GM19328 (cell line): ENCODE data around the gene PCDHGA5.
"Not testable (repeated sequence)": the region's sequence is repeated elsewhere in the genome, so short reads cannot be mapped to it uniquely, and the experiment has no call there.

Source experiments
- ATAC-seq: cut with Tn5 transposase; IDR thresholded peaks from one replicate; pipeline ENCODE4 v1.9.1; 2021; ENCODE audit warnings: mild to moderate bottlenecking, moderate library complexity; ENCODE audit not compliant: unreplicated experiment

Gene PCDHGA5

DNA sequence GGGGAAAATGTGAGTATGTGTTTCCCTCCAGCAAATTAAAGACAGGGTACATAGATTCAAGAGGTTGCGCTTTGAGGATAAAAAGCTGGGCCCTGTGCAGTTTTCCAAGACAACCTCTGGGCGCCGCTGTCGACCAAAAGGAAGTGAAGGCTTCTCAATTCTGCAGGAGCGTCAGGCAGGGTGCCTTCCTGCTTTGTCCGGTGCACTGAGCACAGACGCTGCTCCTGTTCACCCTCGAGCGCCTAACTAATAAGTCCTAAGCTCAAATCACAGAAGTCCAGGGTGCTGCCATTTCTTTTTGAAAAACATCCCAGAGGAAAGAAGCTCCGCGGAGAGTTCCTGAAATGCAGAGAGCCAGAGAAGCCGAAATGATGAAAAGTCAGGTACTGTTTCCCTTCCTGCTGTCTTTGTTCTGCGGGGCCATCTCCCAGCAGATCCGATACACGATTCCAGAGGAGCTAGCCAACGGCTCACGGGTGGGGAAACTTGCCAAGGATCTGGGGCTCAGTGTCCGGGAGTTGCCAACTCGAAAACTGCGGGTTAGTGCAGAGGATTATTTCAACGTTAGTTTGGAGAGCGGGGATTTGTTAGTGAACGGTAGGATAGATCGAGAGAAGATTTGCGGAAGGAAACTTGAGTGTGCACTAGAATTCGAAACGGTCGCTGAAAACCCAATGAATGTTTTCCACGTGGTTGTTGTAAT lies 13.9 kb upstream of the PCDHGA5 start, which contains the start of gene PCDHGB1:
Gene PCDHGB1 (plus strand): TSS at position 183 of the 703 bp plus-strand sequence. CDS start 162 bp downstream, at position 345.
- no peak for ATAC-seq

DNA sequence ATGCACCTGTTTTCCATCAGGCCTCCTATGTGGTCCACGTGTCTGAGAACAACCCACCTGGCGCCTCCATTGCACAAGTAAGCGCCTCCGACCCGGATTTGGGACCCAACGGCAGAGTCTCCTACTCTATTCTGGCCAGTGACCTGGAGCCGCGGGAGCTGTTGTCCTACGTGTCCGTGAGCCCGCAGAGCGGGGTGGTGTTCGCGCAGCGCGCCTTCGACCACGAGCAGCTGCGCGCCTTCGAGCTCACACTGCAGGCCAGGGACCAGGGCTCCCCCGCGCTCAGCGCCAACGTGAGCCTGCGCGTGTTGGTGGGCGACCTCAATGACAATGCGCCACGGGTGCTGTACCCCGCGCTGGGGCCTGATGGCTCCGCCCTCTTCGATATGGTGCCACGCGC lies 12.4 kb upstream of the PCDHGA5 start:
- ATAC-seq, result no peak

DNA sequence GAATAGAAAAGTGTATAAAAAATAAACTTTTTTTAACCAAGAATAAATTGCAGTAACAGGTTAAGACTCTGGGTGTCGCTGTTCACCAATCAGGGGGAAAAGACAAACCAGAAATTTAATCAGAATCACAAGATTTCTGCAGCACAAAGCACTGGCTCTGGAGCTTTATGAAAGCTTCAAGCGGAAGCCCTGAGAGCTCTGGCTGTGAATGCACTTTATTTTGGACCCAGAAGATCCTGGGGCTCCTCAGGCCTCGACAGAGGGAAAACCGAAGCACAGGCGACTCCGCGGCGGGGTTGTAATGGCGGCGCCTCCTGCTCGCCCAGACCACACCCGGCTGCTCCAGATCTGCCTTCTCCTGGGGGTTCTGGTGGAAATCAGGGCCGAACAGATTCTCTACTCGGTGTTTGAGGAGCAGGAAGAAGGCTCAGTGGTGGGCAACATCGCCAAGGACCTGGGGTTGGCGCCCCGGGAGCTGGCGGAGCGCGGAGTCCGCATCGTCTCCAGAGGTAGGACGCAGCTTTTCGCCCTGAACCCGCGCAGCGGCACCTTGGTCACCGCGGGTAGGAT lies 9.0 kb upstream of the PCDHGA5 start, which contains the start of gene PCDHGA4:
Gene PCDHGA4 (plus strand): TSS at position 122 of the 570 bp plus-strand sequence. CDS start 87 bp downstream, at position 209.
- no peak for ATAC-seq

DNA sequence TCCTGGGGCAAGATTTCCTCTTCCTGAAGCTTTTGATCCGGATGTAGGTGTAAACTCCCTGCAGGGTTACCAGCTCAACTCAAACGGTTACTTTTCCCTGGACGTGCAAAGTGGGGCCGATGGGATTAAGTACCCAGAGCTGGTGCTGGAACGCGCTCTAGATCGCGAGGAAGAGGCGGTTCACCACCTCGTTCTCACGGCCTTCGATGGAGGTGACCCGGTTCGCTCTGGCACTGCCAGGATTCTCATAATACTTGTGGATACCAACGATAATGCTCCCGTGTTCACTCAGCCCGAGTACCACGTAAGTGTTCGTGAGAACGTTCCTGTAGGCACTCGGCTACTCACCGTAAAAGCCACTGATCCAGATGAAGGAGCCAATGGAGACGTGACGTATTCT lies 8.3 kb upstream of the PCDHGA5 start:
- no peak for ATAC-seq

DNA sequence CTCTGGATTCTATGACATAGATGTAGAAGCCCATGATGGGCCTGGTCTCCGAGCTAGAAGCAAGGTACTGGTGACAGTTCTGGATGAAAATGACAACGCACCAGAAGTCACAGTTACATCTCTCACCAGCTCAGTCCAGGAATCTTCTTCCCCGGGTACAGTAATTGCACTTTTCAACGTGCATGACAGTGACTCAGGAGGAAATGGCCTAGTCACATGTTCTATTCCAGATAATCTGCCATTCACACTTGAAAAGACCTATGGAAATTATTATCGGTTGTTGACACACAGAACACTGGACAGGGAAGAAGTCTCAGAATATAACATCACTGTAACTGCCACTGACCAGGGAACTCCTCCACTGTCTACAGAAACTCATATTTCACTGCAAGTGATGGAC lies 7.8 kb upstream of the PCDHGA5 start:
- no peak for ATAC-seq

DNA sequence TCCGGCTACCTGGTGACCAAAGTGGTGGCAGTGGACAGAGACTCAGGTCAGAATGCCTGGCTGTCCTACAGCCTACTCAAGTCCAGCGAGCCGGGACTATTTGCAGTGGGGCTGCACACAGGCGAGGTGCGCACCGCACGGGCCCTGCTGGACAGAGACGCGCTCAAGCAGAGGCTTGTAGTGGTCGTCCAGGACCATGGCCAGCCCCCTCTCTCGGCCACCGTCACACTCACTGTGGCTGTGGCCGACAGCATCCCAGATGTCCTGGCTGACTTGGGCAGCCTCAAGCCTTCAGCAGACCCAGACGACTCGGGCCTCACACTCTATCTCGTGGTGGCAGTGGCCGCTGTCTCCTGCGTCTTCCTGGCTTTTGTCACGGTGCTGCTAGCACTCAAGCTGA lies 7.0 kb upstream of the PCDHGA5 start:
- no peak for ATAC-seq

DNA sequence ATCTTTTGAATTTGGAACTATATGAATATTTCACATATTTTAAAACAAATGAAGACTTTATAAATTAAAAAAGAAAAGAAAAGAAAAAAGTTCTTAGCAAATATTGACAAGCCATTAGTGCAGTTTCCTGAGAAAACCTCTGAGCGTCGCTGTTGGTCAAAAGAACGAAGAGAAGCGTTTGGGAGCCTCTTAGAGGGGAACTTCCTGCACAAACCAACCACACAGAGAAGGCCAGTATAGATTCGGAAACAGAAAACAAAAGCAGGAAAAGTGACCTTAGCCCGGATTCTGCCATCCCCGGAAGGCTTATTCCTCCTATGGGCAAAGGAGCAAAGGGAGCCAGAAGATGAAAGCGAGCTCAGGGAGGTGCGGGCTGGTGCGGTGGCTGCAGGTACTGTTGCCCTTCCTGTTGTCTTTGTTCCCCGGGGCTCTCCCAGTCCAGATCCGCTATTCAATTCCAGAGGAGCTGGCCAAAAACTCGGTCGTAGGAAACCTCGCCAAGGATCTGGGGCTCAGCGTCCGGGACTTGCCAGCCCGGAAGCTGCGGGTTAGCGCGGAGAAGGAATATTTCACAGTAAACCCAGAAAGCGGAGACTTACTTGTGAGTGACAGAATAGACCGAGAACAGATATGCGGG lies 4.1 kb upstream of the PCDHGA5 start, which contains the start of gene PCDHGB2:
Gene PCDHGB2 (plus strand): TSS at position 205 of the 637 bp plus-strand sequence. CDS start 142 bp downstream, at position 347.
- no peak for ATAC-seq

DNA sequence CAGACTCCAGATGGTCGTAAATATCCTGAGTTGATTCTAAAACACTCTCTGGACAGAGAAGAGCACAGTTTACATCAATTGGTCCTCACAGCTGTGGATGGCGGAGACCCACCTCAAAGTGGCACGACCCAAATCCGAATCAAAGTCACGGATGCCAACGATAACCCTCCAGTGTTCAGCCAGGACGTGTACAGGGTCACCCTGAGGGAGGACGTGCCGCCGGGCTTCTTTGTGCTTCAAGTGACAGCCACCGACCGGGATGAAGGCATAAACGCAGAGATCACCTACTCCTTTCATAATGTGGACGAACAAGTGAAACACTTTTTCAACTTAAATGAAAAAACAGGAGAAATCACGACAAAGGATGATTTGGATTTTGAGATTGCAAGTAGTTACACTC lies 3.3 kb upstream of the PCDHGA5 start:
- no peak for ATAC-seq

DNA sequence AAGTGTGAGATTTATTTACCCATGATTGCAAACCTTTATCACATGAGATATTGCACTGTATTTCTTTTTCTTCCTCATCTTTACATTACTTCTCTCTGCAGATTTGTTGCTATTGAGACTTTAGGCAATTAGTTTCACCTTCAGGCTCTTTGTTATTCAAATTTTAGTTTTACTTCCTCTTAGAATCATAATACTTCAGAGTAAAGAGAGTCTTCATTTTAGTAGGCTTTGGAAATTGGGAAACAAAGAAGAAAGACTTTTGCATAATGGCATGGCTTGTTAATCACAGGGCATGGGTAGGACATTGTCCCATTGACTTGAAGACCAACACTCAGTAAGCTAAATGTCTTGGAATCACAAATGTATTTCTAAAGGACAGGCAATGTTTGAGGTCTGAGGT lies 1.2 kb upstream of the PCDHGA5 start:
- ATAC-seq, result no peak

DNA sequence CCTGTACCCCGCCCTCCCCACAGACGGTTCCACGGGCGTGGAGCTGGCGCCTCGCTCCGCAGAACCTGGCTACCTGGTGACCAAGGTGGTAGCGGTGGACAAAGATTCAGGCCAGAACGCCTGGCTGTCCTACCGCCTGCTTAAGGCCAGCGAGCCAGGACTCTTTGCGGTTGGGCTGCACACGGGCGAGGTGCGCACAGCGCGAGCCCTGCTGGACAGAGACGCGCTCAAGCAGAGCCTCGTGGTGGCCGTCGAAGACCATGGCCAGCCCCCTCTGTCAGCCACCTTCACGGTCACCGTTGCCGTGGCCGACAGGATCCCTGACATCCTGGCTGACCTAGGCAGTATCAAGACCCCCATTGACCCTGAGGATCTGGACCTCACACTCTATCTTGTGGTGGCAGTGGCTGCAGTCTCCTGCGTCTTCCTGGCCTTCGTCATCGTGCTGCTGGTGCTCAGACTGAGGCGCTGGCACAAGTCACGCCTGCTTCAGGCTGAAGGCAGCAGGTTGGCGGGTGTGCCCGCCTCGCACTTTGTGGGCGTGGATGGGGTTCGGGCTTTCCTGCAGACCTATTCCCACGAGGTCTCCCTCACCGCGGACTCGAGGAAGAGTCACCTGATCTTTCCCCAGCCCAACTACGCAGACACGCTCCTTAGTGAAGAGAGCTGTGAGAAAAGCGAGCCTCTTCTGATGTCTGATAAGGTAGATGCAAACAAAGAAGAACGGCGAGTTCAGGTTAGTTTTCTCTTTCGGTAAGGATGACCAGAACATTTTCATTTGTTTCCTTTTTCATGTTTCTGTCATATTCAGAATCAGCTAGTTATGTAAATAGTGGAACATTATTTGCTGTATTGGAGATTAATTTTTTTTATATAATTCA lies 2.3 kb downstream of the PCDHGA5 start:
- no peak for ATAC-seq

DNA sequence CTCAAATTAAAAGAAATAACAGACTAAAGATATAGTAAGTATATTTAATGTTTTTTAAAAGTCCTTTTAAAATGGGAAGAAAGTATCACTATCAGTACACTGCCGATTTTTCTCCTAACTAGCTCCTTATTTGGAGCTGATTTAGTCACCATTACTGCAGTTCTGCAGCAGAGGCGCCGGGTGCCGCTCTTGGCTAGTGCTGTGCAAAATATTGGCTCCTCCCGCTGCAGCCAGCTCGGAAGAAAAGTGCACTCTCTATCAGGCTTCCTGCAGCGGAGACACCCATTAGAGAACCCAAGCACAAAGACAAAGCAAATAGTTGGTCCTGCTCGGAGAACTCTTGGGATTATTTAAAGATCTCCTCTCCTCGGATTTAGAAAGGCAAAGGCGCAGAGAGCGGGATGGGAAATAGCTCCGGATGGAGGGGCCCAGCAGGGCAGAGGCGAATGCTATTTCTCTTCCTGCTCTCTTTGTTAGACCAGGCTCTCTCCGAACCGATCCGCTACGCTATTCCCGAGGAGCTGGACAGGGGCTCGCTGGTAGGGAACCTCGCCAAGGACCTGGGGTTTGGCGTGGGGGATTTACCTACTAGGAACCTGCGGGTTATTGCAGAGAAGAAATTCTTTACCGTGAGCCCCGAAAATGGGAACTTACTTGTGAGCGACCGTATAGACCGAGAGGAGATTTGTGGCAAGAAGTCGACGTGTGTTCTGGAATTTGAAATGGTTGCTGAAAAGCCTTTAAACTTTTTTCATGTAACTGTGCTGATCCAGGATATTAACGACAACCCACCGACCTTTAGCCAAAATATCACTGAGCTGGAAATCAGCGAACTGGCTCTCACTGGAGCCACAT lies 6.3 kb downstream of the PCDHGA5 start, which contains the start of gene PCDHGB3:
Gene PCDHGB3 (plus strand): TSS at position 249 of the 855 bp plus-strand sequence. CDS start 153 bp downstream, at position 402.
- peak; percentile 65 for ATAC-seq

DNA sequence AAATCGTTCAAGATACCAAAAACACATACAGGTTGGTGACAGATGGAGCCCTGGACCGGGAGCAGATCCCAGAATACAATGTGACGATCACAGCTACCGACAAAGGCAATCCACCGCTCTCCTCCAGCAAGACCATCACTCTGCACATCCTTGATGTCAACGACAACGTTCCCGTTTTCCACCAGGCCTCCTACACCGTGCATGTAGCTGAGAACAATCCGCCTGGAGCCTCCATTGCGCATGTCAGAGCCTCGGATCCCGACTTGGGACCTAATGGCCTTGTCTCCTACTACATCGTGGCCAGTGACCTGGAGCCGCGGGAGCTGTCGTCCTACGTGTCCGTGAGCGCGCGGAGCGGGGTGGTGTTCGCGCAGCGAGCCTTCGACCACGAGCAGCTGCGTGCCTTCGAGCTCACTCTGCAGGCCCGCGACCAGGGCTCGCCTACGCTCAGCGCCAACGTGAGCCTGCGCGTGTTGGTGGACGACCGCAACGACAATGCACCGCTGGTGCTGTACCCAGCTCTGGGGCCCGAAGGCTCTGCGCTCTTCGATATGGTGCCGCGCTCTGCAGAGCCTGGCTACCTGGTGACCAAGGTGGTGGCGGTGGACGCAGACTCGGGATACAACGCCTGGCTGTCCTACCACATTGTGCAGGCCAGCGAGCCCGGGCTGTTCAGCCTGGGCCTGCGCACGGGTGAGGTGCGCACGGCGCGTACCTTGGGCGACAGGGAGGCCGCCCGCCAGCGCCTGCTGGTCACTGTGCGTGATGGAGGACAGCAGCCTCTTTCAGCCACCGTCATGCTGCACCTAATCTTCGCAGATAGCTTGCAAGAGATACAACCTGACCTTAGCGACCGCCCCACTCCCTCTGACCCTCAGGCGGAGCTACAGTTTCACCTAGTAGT lies 7.9 kb downstream of the PCDHGA5 start:
- ATAC-seq, result no peak

DNA sequence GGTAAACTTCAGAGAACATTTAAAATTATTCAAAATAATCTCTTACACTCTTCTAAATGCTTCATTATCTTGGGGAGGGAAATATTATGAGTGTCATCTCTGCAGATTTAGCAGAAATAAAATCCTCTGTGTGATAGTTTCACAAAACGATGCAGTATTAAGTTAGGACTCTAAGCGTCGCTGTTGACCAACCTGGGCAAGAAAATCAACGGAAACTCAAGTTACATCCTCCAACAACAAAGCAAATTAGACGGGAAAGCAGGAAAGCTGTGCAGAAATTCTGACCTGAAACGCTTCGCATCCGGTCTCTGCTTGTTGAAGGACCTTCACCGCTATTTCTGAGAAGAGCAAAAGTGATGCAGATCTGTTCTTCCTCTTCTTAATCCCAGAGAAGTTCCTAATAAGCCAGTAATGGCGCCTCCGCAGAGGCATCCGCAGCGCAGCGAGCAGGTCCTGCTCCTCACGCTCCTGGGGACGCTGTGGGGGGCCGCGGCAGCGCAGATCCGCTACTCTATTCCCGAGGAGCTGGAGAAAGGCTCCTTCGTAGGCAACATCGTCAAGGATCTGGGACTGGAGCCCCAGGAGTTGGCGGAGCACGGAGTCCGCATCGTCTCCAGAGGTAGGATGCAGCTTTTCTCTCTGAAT lies 9.8 kb downstream of the PCDHGA5 start, which contains the start of gene PCDHGA6:
Gene PCDHGA6 (plus strand): TSS at position 219 of the 645 bp plus-strand sequence. CDS start 193 bp downstream, at position 412.
- no peak for ATAC-seq

DNA sequence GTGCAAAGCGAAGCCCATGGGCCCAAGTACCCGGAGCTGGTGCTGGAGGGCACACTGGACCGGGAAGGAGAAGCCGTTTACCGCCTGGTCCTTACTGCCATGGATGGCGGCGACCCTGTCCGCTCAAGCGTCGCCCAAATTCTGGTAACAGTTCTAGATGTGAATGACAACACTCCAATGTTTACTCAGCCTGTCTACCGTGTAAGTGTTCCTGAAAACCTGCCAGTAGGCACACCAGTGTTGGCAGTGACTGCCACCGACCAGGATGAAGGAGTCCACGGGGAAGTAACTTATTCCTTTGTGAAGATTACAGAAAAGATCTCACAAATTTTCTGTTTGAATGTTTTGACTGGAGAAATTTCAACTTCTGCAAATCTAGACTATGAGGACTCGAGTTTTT lies 10.7 kb downstream of the PCDHGA5 start:
- ATAC-seq, result no peak

DNA sequence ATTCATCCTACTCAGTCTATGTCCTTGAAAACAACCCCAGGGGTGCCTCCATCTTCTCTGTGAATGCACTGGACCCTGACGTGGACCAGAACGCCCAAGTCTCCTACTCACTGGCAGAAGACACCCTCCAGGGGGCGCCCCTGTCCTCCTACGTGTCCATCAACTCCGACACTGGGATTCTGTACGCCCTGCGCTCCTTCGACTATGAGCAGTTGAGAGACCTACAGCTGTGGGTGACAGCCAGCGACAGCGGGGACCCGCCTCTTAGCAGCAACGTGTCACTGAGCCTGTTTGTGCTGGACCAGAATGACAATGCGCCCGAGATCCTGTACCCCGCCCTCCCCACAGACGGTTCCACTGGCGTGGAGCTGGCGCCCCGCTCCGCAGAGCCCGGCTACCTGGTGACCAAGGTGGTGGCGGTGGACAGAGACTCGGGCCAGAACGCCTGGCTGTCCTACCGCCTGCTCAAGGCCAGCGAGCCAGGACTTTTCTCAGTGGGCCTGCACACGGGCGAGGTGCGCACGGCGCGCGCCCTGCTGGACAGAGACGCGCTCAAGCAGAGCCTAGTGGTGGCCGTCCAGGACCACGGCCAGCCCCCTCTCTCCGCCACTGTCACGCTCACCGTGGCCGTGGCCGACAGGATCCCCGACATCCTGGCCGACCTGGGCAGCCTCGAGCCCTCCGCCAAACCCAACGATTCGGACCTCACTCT lies 11.6 kb downstream of the PCDHGA5 start:
- not testable (repeated sequence) for ATAC-seq

DNA sequence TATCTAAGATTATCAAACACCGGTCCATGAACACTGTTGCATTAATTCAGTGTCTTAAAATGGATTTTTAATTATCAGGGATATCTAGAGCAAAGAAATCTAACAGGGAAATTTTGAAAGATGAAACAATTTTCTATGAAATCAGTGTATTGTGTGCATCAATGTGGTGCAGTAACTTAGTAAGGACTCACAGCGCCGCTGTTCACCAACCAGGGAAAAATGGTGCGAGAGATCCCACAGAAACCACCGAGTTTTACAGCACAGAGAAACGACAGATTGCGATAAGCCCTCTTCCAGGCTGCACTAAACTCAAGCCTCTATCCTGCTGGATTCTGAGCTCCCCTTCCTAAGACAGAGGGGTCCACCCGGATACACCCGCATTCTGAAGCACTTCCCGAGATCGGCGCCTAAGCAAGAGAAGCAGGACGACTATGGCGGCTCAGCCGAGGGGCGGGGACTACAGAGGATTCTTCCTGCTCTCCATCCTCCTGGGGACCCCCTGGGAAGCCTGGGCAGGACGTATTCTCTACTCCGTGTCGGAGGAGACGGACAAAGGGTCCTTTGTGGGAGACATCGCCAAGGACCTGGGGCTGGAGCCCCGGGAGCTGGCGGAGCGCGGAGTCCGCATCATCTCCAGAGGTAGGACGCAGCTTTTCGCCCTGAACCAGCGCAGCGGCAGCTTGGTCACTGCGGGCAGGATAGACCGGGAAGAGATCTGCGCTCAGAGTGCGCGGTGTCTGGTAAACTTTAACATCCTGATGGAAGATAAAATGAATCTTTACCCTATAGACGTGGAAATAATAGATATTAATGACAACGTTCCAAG lies 18.7 kb downstream of the PCDHGA5 start, which contains the start of gene PCDHGA7:
Gene PCDHGA7 (plus strand): TSS at position 274 of the 826 bp plus-strand sequence. CDS start 158 bp downstream, at position 432.
- ATAC-seq, result no peak

DNA sequence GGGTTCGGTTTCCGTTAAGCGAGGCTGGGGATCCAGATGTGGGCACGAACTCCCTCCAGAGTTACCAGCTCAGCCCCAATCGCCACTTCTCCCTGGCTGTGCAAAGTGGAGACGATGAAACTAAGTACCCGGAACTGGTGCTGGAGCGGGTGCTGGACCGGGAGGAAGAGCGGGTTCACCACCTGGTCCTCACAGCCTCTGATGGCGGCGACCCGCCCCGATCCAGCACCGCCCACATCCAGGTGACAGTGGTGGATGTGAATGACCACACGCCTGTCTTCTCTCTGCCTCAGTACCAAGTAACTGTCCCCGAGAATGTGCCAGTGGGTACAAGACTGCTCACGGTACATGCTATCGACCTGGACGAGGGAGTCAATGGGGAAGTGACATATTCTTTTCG lies 19.4 kb downstream of the PCDHGA5 start:
- no peak for ATAC-seq
